WTC11 (cell line): ENCODE data around the gene EIF6. TPM values are rescaled to one million over a fixed set of nuclear protein-coding genes. Genes with fewer than 3 reads are reported as not detected.

Source experiments
- ATAC-seq: fragments of 200-7000 bp; cut with Tn5 transposase; 2 replicates; pipeline ENCODE4 v1.10.0; 2021; ENCODE audit warnings: mild to moderate bottlenecking, moderate library complexity
- CTCF ChIA-PET: fragments of 300-600 bp; sonication (Branson Sonifier 250); formaldehyde crosslinking; loops from one replicate; lab custom pipeline; 2021; ENCODE audit warnings: antibody characterized with exemption; lab: Charles Lee
- POLR2A ChIA-PET: fragments of 350-600 bp; sonication (Branson Sonifier 250); formaldehyde crosslinking; loops from one replicate; lab custom pipeline; 2021; ENCODE audit warnings: antibody characterized with exemption; lab: Charles Lee
- DNase-seq: peaks from one replicate; pipeline ENCODE4 v3.0.0; 2021; ENCODE audit warnings: low spot score
- H3K27ac Mint-ChIP-seq: 2 replicates; pipeline ENCODE4 v1.8.0; 2021; ENCODE audit warnings: mixed read lengths
- H3K27me3 Mint-ChIP-seq: 2 replicates; pipeline ENCODE4 v1.8.0; 2021; ENCODE audit warnings: low read depth, mild to moderate bottlenecking, moderate library complexity, mixed read lengths
- H3K36me3 Mint-ChIP-seq: 2 replicates; pipeline ENCODE4 v1.8.0; 2021; ENCODE audit warnings: mixed read lengths
- H3K4me1 Mint-ChIP-seq: 2 replicates; pipeline ENCODE4 v1.8.0; 2022; ENCODE audit warnings: mixed read lengths
- H3K4me3 Mint-ChIP-seq: 2 replicates; pipeline ENCODE4 v1.8.0; 2021; ENCODE audit warnings: mild to moderate bottlenecking, moderate library complexity, mixed read lengths
- H3K9me3 Mint-ChIP-seq: 2 replicates; pipeline ENCODE4 v1.8.0; 2021; ENCODE audit warnings: mixed read lengths
- FOXJ3 ChIP-seq: sonication (generic); formaldehyde crosslinking; IDR thresholded peaks from 2 replicates; pipeline ENCODE4 v1.9.0; 2021; ENCODE audit warnings: missing genetic modification reagents, mild to moderate bottlenecking, borderline replicate concordance
- GABPB1 ChIP-seq: sonication (generic); formaldehyde crosslinking; IDR thresholded peaks from 2 replicates; pipeline ENCODE4 v1.8.1; 2023; ENCODE audit warnings: mild to moderate bottlenecking, missing genetic modification reagents
- JAZF1 ChIP-seq: fragments of 250-450 bp; sonication (Bioruptor Pico); IDR thresholded peaks from 2 replicates; pipeline ENCODE4 v1.9.0; 2021; ENCODE audit warnings: moderate library complexity, mild to moderate bottlenecking, inconsistent platforms
- PRRX2 ChIP-seq: fragments of 250-450 bp; sonication (Bioruptor Pico); IDR thresholded peaks from 2 replicates; pipeline ENCODE4 v1.8.0; 2021; ENCODE audit warnings: mild to moderate bottlenecking
- TCF7 ChIP-seq: sonication (generic); formaldehyde crosslinking; IDR thresholded peaks from 2 replicates; pipeline ENCODE4 v1.8.0; 2022; ENCODE audit warnings: mild to moderate bottlenecking, low read depth, missing genetic modification reagents, moderate library complexity
- TEAD1 ChIP-seq: sonication (generic); formaldehyde crosslinking; IDR thresholded peaks from 2 replicates; pipeline ENCODE4 v1.8.0; 2022; ENCODE audit warnings: mild to moderate bottlenecking, missing genetic modification reagents
- ZNF232 ChIP-seq: sonication (generic); formaldehyde crosslinking; IDR thresholded peaks from 2 replicates; pipeline ENCODE4 v1.8.0; 2022; ENCODE audit warnings: mild to moderate bottlenecking, missing genetic modification reagents
- ZNF396 ChIP-seq: fragments of 250-450 bp; sonication (Bioruptor Pico); IDR thresholded peaks from 2 replicates; pipeline ENCODE4 v1.8.0; 2021; ENCODE audit warnings: mild to moderate bottlenecking, moderate library complexity, borderline replicate concordance
- ZNF671 ChIP-seq: fragments of 250-450 bp; sonication (Bioruptor Pico); IDR thresholded peaks from 2 replicates; pipeline ENCODE4 v1.8.0; 2021; ENCODE audit warnings: mild to moderate bottlenecking
- total RNA-seq: library from RNA; stranded (reverse); gene quantifications from 3 replicates; pipeline ENCODE4 v1.2.3, GENCODE V29; 2021
- TF ChIP-seq, protein P1 (sequence below): sonication (generic); formaldehyde crosslinking; IDR thresholded peaks from 2 replicates; pipeline ENCODE4 v1.8.1; 2023; ENCODE audit warnings: mild to moderate bottlenecking, missing genetic modification reagents
- TF ChIP-seq, protein P2 (sequence below): sonication (generic); formaldehyde crosslinking; IDR thresholded peaks from 2 replicates; pipeline ENCODE4 v1.8.0; 2022; ENCODE audit warnings: mild to moderate bottlenecking, missing genetic modification reagents
- TF ChIP-seq, protein P3 (sequence below): sonication (generic); formaldehyde crosslinking; IDR thresholded peaks from 2 replicates; pipeline ENCODE4 v1.8.1; 2023; ENCODE audit warnings: mild to moderate bottlenecking, missing genetic modification reagents
- TF ChIP-seq, protein P4 (sequence below): sonication (generic); formaldehyde crosslinking; IDR thresholded peaks from 2 replicates; pipeline ENCODE4 v1.8.1; 2023; ENCODE audit warnings: mild to moderate bottlenecking, moderate library complexity, missing genetic modification reagents
- TF ChIP-seq, protein P5 (sequence below): sonication (generic); formaldehyde crosslinking; IDR thresholded peaks from 2 replicates; pipeline ENCODE4 v1.8.1; 2023; ENCODE audit warnings: mild to moderate bottlenecking, missing genetic modification reagents, borderline replicate concordance
- TF ChIP-seq, protein P6 (sequence below): sonication (generic); formaldehyde crosslinking; IDR thresholded peaks from 2 replicates; pipeline ENCODE4 v1.8.0; 2023; ENCODE audit warnings: missing genetic modification reagents, mild to moderate bottlenecking, borderline replicate concordance
- TF ChIP-seq, protein P7 (sequence below): sonication (generic); formaldehyde crosslinking; IDR thresholded peaks from 2 replicates; pipeline ENCODE4 v1.8.1; 2022; ENCODE audit warnings: mild to moderate bottlenecking, moderate library complexity, missing genetic modification reagents
- TF ChIP-seq, protein P8 (sequence below): fragments of 250-450 bp; sonication (Bioruptor Pico); IDR thresholded peaks from 2 replicates; pipeline ENCODE4 v1.9.0; 2021; ENCODE audit warnings: mild to moderate bottlenecking

Gene EIF6
- total RNA-seq, 1 experiment from 2014 or later = 157 TPM

DNA sequence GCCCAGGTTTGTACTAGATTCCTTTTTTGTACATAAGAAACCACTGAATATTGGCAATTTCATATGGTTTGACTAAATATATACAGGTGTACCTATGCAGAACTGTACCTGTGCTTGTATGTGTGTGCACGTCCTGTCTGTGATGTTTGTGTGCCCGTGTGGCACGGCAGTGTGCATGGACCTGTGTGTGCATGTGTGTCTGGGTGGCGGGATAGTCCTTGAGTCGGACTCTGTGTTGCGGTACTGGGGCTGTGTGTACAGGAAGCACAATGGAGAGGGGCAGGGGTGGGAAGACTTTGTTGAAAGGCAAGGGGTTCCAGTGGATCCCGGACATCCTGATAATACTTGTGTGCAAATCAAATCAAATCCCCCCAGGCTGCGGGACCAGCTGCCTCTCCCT is 11.1 kb upstream of the EIF6 start (continued):
- TF ChIP-seq, protein P1, sequence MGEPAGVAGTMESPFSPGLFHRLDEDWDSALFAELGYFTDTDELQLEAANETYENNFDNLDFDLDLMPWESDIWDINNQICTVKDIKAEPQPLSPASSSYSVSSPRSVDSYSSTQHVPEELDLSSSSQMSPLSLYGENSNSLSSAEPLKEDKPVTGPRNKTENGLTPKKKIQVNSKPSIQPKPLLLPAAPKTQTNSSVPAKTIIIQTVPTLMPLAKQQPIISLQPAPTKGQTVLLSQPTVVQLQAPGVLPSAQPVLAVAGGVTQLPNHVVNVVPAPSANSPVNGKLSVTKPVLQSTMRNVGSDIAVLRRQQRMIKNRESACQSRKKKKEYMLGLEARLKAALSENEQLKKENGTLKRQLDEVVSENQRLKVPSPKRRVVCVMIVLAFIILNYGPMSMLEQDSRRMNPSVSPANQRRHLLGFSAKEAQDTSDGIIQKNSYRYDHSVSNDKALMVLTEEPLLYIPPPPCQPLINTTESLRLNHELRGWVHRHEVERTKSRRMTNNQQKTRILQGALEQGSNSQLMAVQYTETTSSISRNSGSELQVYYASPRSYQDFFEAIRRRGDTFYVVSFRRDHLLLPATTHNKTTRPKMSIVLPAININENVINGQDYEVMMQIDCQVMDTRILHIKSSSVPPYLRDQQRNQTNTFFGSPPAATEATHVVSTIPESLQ (CRISPR knock-in tag) = no peak
- TF ChIP-seq, protein P2, sequence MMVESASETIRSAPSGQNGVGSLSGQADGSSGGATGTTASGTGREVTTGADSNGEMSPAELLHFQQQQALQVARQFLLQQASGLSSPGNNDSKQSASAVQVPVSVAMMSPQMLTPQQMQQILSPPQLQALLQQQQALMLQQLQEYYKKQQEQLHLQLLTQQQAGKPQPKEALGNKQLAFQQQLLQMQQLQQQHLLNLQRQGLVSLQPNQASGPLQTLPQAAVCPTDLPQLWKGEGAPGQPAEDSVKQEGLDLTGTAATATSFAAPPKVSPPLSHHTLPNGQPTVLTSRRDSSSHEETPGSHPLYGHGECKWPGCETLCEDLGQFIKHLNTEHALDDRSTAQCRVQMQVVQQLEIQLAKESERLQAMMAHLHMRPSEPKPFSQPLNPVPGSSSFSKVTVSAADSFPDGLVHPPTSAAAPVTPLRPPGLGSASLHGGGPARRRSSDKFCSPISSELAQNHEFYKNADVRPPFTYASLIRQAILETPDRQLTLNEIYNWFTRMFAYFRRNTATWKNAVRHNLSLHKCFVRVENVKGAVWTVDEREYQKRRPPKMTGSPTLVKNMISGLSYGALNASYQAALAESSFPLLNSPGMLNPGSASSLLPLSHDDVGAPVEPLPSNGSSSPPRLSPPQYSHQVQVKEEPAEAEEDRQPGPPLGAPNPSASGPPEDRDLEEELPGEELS (CRISPR knock-in tag) = no peak
- TF ChIP-seq GABPB1 (CRISPR knock-in tag) (no peak), JAZF1 (CRISPR knock-in tag) (no peak), TEAD1 (no peak)
- TF ChIP-seq, protein P3, sequence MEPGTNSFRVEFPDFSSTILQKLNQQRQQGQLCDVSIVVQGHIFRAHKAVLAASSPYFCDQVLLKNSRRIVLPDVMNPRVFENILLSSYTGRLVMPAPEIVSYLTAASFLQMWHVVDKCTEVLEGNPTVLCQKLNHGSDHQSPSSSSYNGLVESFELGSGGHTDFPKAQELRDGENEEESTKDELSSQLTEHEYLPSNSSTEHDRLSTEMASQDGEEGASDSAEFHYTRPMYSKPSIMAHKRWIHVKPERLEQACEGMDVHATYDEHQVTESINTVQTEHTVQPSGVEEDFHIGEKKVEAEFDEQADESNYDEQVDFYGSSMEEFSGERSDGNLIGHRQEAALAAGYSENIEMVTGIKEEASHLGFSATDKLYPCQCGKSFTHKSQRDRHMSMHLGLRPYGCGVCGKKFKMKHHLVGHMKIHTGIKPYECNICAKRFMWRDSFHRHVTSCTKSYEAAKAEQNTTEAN (CRISPR knock-in tag) = no peak
- TF ChIP-seq, protein P4, sequence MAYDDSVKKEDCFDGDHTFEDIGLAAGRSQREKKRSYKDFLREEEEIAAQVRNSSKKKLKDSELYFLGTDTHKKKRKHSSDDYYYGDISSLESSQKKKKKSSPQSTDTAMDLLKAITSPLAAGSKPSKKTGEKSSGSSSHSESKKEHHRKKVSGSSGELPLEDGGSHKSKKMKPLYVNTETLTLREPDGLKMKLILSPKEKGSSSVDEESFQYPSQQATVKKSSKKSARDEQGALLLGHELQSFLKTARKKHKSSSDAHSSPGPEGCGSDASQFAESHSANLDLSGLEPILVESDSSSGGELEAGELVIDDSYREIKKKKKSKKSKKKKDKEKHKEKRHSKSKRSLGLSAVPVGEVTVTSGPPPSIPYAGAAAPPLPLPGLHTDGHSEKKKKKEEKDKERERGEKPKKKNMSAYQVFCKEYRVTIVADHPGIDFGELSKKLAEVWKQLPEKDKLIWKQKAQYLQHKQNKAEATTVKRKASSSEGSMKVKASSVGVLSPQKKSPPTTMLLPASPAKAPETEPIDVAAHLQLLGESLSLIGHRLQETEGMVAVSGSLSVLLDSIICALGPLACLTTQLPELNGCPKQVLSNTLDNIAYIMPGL (CRISPR knock-in tag) = no peak

DNA sequence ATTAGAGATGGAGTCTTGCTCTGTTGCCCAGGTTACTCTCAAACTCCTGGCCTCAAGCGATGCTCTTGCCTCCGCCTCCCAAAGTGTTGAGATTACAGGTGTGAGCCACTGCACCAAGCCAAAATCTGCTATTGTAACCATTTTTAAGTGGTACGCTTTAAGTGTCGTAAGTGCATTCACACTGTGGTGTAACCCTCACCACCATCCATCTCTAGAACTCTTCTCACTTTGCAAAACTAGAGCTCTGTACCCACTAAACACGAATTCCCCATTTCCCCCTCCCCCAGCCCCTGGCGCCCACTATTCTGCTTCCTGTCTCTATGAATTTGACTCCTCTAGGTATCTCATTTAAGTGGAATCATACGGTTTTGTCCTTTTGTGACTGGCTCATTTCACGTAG is 10.5 kb upstream of the EIF6 start:
- ATAC-seq = no peak
- no peaks in the 10 kb centered on the region for H3K9me3 Mint-ChIP-seq
- H3K27me3 Mint-ChIP-seq = peaks cover 4% of the 10 kb centered on the region
- no peak for DNase-seq
- no peak overlapping the region for H3K4me3 Mint-ChIP-seq
- peaks cover 5% of the 10 kb centered on the region; the same call in 1 of the 2 replicates for H3K4me1 Mint-ChIP-seq
- no peaks in the 10 kb centered on the region for H3K36me3 Mint-ChIP-seq
- ChIA-PET POLR2A (no interaction called here), CTCF (interaction anchor here (2.0 kb wide), 1 partner anchor 9 kb away, joined by 11 read pairs; no protein-coding TSS in a partner anchor)
- no peak overlapping the region; the same call in 1 of the 2 replicates for H3K27ac Mint-ChIP-seq
- TF ChIP-seq, protein P5, sequence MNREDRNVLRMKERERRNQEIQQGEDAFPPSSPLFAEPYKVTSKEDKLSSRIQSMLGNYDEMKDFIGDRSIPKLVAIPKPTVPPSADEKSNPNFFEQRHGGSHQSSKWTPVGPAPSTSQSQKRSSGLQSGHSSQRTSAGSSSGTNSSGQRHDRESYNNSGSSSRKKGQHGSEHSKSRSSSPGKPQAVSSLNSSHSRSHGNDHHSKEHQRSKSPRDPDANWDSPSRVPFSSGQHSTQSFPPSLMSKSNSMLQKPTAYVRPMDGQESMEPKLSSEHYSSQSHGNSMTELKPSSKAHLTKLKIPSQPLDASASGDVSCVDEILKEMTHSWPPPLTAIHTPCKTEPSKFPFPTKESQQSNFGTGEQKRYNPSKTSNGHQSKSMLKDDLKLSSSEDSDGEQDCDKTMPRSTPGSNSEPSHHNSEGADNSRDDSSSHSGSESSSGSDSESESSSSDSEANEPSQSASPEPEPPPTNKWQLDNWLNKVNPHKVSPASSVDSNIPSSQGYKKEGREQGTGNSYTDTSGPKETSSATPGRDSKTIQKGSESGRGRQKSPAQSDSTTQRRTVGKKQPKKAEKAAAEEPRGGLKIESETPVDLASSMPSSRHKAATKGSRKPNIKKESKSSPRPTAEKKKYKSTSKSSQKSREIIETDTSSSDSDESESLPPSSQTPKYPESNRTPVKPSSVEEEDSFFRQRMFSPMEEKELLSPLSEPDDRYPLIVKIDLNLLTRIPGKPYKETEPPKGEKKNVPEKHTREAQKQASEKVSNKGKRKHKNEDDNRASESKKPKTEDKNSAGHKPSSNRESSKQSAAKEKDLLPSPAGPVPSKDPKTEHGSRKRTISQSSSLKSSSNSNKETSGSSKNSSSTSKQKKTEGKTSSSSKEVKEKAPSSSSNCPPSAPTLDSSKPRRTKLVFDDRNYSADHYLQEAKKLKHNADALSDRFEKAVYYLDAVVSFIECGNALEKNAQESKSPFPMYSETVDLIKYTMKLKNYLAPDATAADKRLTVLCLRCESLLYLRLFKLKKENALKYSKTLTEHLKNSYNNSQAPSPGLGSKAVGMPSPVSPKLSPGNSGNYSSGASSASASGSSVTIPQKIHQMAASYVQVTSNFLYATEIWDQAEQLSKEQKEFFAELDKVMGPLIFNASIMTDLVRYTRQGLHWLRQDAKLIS (CRISPR knock-in tag) = no peak
- no peak for TF ChIP-seq PRRX2
- TF ChIP-seq ZNF396 (CRISPR knock-in tag) = no peak
- TF ChIP-seq TCF7 (CRISPR knock-in tag) = no peak
- TF ChIP-seq, protein P6, sequence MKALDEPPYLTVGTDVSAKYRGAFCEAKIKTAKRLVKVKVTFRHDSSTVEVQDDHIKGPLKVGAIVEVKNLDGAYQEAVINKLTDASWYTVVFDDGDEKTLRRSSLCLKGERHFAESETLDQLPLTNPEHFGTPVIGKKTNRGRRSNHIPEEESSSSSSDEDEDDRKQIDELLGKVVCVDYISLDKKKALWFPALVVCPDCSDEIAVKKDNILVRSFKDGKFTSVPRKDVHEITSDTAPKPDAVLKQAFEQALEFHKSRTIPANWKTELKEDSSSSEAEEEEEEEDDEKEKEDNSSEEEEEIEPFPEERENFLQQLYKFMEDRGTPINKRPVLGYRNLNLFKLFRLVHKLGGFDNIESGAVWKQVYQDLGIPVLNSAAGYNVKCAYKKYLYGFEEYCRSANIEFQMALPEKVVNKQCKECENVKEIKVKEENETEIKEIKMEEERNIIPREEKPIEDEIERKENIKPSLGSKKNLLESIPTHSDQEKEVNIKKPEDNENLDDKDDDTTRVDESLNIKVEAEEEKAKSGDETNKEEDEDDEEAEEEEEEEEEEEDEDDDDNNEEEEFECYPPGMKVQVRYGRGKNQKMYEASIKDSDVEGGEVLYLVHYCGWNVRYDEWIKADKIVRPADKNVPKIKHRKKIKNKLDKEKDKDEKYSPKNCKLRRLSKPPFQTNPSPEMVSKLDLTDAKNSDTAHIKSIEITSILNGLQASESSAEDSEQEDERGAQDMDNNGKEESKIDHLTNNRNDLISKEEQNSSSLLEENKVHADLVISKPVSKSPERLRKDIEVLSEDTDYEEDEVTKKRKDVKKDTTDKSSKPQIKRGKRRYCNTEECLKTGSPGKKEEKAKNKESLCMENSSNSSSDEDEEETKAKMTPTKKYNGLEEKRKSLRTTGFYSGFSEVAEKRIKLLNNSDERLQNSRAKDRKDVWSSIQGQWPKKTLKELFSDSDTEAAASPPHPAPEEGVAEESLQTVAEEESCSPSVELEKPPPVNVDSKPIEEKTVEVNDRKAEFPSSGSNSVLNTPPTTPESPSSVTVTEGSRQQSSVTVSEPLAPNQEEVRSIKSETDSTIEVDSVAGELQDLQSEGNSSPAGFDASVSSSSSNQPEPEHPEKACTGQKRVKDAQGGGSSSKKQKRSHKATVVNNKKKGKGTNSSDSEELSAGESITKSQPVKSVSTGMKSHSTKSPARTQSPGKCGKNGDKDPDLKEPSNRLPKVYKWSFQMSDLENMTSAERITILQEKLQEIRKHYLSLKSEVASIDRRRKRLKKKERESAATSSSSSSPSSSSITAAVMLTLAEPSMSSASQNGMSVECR (CRISPR knock-in tag) = no peak
- no peak for TF ChIP-seq ZNF671 (CRISPR knock-in tag)
- TF ChIP-seq, protein P7, sequence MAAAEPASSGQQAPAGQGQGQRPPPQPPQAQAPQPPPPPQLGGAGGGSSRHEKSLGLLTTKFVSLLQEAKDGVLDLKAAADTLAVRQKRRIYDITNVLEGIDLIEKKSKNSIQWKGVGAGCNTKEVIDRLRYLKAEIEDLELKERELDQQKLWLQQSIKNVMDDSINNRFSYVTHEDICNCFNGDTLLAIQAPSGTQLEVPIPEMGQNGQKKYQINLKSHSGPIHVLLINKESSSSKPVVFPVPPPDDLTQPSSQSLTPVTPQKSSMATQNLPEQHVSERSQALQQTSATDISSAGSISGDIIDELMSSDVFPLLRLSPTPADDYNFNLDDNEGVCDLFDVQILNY = no peak
- TF ChIP-seq FOXJ3 (CRISPR knock-in tag) = no peak
- TF ChIP-seq, protein P8, sequence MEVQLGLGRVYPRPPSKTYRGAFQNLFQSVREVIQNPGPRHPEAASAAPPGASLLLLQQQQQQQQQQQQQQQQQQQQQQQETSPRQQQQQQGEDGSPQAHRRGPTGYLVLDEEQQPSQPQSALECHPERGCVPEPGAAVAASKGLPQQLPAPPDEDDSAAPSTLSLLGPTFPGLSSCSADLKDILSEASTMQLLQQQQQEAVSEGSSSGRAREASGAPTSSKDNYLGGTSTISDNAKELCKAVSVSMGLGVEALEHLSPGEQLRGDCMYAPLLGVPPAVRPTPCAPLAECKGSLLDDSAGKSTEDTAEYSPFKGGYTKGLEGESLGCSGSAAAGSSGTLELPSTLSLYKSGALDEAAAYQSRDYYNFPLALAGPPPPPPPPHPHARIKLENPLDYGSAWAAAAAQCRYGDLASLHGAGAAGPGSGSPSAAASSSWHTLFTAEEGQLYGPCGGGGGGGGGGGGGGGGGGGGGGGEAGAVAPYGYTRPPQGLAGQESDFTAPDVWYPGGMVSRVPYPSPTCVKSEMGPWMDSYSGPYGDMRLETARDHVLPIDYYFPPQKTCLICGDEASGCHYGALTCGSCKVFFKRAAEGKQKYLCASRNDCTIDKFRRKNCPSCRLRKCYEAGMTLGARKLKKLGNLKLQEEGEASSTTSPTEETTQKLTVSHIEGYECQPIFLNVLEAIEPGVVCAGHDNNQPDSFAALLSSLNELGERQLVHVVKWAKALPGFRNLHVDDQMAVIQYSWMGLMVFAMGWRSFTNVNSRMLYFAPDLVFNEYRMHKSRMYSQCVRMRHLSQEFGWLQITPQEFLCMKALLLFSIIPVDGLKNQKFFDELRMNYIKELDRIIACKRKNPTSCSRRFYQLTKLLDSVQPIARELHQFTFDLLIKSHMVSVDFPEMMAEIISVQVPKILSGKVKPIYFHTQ (CRISPR knock-in tag) = no peak
- TF ChIP-seq ZNF232 = no peak
